ENCODE results near the gene PMM1.
A peak's percentile ranks its signal among the peaks of the same experiment; 100 is the strongest.

DNA sequence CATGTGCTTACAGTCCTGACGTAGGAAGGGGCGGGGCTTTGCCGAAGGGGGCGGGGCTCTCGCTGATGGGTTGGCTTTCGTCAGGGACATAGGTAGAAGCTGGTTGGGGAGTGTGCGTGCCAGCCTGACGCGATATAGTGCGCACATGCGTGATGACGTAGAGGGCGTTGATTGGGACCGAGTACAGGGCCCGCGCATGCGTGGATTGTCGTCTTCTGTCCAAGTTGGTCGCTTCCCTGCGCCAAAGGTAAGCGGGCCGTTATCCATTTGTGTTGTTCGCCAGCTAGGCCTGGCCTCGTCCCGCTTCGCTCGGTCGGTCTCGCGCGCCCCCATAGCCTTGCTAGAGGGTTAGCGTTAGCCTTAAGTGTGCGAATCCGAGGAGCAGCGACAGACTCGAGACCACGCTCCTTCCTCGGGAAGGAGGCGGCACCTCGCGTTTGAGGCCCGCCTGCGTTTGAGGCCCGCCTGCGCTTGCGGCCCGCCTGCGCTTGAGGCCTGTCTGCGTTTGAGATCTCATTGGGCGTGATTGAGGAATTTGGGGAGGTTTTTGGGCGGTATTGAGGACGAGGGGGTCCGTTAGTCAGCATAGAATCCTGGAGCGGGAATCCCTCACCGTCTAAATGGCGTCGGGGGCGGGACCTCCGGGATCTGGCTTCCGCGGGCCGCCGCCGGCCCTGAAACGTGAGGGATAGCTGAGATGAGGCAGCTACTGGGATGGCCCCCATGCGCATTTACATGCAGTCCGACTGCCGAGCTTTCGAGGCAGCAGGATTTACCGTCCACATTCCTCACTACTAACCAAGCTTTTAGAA is 31.7 kb upstream of the PMM1 start, which contains the start of gene XRCC6:
- TF ChIP-seq, protein P1, sequence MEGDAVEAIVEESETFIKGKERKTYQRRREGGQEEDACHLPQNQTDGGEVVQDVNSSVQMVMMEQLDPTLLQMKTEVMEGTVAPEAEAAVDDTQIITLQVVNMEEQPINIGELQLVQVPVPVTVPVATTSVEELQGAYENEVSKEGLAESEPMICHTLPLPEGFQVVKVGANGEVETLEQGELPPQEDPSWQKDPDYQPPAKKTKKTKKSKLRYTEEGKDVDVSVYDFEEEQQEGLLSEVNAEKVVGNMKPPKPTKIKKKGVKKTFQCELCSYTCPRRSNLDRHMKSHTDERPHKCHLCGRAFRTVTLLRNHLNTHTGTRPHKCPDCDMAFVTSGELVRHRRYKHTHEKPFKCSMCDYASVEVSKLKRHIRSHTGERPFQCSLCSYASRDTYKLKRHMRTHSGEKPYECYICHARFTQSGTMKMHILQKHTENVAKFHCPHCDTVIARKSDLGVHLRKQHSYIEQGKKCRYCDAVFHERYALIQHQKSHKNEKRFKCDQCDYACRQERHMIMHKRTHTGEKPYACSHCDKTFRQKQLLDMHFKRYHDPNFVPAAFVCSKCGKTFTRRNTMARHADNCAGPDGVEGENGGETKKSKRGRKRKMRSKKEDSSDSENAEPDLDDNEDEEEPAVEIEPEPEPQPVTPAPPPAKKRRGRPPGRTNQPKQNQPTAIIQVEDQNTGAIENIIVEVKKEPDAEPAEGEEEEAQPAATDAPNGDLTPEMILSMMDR (IDR thresholded peaks at IDR 0.05; ENCODE audit: extremely low read depth in 1 of 2, insufficient read depth in 1 of 2, low read depth in 1 of 2, low read length in 2 of 2), result no peak
- TF ChIP-seq MYC (IDR thresholded peaks at IDR 0.05; ENCODE audit: low read depth, low read length) (no peak), POLR2AphosphoS5 (IDR thresholded peaks at IDR 0.05; ENCODE audit: insufficient read depth, low read depth, low read length) (peak; percentile 85)

All from endothelial cell of umbilical vein (primary cell).